ENCODE data around the gene TBCD.

DNA sequence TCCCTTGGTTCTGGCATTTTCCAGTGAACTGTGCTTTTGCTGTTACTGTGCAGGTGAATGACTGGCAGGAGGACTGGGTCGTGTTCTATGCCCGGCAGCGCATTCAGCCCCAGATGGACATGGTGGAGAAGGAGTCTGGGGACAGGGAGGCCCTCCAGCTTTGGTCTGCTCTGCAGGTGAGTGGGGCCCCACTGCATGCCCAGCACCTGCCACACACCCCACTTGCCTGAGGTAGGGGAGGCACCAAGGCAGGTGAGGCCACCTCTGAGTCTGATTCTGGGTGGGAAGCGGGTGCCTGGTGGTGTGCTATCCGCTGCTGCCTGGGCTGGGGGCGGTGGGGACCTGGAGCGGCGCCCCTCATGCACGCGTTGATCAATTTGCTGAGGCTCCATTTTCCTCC is 25.4 kb upstream of the TBCD start:
- TF ChIP-seq POLR2AphosphoS5 (IDR thresholded peaks at IDR 0.05): no peak
- TF ChIP-seq, protein P1, sequence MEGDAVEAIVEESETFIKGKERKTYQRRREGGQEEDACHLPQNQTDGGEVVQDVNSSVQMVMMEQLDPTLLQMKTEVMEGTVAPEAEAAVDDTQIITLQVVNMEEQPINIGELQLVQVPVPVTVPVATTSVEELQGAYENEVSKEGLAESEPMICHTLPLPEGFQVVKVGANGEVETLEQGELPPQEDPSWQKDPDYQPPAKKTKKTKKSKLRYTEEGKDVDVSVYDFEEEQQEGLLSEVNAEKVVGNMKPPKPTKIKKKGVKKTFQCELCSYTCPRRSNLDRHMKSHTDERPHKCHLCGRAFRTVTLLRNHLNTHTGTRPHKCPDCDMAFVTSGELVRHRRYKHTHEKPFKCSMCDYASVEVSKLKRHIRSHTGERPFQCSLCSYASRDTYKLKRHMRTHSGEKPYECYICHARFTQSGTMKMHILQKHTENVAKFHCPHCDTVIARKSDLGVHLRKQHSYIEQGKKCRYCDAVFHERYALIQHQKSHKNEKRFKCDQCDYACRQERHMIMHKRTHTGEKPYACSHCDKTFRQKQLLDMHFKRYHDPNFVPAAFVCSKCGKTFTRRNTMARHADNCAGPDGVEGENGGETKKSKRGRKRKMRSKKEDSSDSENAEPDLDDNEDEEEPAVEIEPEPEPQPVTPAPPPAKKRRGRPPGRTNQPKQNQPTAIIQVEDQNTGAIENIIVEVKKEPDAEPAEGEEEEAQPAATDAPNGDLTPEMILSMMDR (IDR thresholded peaks at IDR 0.05): no peak
